Occipital lobe (tissue), 2 donors: ENCODE results near the gene MANBA. TPM values are rescaled to one million over a fixed set of nuclear protein-coding genes. Genes with fewer than 3 reads are reported as not detected.

ENCODE experiments used
- DNase-seq: peaks from one replicate; lab custom pipeline; 2025; lab: John Stamatoyannopoulos, UW
- total RNA-seq: library from RNA; depleted of rRNA; stranded (reverse); fragments of >200 nt; gene quantifications from one replicate; pipeline ENCODE4 v1.2.3, GENCODE V29; 2014

MANBA gene
- total RNA-seq, 1 donor from 2014 or later: 29.9 TPM

- DNase-seq: no peak
Measured at GRCh38 chr4:102678695-102679335, 82.0 kb downstream of the MANBA start.

- DNase-seq: no peak
Measured at GRCh38 chr4:102678107-102678506, 82.7 kb downstream of the MANBA start.

GRCh38 chr4:102675141-102675540 is 85.6 kb downstream of the MANBA start:
- DNase-seq: no peak

GRCh38 chr4:102667001-102667400 is 93.8 kb downstream of the MANBA start:
- DNase-seq: no peak

GRCh38 chr4:102665527-102665926 is 95.2 kb downstream of the MANBA start:
- DNase-seq: no peak

GRCh38 chr4:102663073-102663472 is 97.7 kb downstream of the MANBA start:
- no peak for DNase-seq

- no peak for DNase-seq
Measured at GRCh38 chr4:102657206-102657605, 103.6 kb downstream of the MANBA start.

GRCh38 chr4:102647117-102647516 is 113.7 kb downstream of the MANBA start:
- no peak for DNase-seq

GRCh38 chr4:102642631-102643298 is 118.0 kb downstream of the MANBA start:
- DNase-seq: no peak

- DNase-seq: no peak
Measured at GRCh38 chr4:102641793-102642192, 119.0 kb downstream of the MANBA start.

- no peak for DNase-seq
Measured at GRCh38 chr4:102640669-102641068, 120.1 kb downstream of the MANBA start.

- no peak for DNase-seq
Measured at GRCh38 chr4:102639598-102639997, 121.2 kb downstream of the MANBA start.

- DNase-seq: no peak
Measured at GRCh38 chr4:102638621-102639020, 122.1 kb downstream of the MANBA start.

GRCh38 chr4:102637391-102637790 is 123.4 kb downstream of the MANBA start:
- DNase-seq: no peak

- no peak for DNase-seq
Measured at GRCh38 chr4:102633100-102633499, 127.7 kb downstream of the MANBA start.

GRCh38 chr4:102632241-102633065 is 128.3 kb downstream of the MANBA start:
- DNase-seq: no peak

- no peak for DNase-seq
Measured at GRCh38 chr4:102631616-102632015, 129.2 kb downstream of the MANBA start.

- no peak for DNase-seq
Measured at GRCh38 chr4:102629673-102630072, 131.1 kb downstream of the MANBA start.

GRCh38 chr4:102627831-102628523 is 132.8 kb downstream of the MANBA start:
- DNase-seq: no peak

GRCh38 chr4:102625232-102625930 is 135.4 kb downstream of the MANBA start:
- no peak for DNase-seq

- no peak for DNase-seq
Measured at GRCh38 chr4:102624505-102624904, 136.3 kb downstream of the MANBA start.
